HG03045 (cell line): Measurements from ENCODE around the gene ZSWIM9.

ENCODE experiments used
- ATAC-seq: cut with Tn5 transposase; IDR thresholded peaks from one replicate; pipeline ENCODE4 v1.9.1; 2021; ENCODE audit warnings: mild to moderate bottlenecking, moderate library complexity; ENCODE audit not compliant: unreplicated experiment

Gene ZSWIM9

DNA sequence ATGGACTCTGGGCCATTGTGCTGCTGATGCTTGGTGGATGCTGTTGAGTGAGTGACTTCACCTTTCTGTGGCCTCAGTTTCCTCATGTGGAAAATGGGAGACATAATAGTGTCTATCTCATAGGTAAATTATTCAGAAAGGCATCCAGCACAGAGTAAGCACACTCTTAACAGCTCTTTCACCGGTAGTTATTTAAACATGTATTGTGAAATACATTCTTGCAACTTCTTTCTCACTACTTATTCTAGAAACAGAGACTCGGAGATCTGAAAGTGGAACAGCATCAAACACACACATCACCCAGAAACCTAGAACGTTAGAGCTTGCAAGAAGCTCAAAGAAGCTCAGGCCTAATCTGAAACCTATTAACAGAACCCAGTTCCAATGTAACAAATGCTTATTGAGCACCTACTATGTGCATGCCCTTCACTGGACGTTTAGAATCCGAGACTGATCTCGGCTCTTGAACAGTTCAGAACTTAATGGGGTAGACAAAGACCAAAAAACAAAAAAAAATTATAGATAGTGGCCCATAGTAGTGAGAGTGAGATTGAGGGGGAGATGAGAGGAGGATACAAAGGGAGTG is 4.1 kb downstream of the ZSWIM9 start:
- no peak for ATAC-seq

DNA sequence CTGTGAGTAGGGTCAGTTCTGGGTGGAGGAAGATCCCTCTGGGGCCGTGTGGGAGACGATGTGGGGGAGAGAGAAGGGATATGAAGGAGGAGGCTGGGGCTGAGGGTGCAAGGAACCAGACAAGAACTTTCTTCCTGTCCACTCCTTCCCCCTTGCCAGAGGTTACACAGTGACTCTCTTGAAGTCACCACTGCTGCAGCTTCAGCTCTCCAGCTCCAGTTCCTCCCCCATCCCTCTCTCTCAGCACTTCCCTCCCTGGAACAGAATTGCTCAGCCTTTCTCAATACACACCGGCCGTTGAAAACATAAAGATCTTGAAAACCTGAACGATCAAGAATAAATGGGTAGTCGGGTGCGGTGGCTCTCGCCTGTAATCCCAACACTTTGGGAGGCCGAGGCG is 5.1 kb downstream of the ZSWIM9 start:
- ATAC-seq, result no peak

DNA sequence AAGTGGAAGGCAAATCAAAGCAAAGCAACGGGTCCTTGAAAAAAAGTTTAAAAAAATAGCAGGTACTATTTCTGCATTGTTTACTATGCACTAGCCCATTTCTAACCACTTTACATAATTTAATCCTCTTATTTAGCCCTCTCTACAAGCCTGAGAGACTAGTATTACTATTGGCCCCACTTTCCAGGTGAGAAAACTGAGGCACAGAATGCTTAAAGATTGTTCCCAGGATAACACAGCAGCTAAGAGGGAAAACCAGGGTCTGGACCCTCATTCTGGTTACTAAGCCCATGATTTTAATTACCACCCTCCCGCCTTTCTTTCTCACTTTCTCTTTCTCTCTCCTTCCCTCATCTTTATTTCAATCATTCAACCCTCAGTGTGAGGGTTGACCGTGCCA is 5.7 kb downstream of the ZSWIM9 start:
- no peak for ATAC-seq

DNA sequence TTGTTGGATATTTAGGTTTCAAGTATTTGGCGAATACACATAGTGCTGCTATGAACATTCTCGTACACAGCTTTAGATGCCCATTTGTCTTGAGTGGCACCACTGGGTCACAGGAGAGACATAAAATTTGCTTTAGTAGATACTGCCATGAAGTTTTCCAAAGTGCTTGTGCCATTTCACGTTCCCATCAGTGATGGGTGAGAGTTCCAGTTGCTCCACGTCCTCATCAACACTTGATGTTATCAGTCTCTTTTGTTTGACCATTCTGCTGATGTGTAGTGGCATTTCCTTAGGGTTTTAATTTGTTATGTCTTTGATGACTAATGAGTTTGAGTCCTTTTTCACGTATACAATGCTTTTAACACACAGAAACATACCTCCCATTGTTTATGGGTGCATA is 11.0 kb downstream of the ZSWIM9 start:
- no peak for ATAC-seq

DNA sequence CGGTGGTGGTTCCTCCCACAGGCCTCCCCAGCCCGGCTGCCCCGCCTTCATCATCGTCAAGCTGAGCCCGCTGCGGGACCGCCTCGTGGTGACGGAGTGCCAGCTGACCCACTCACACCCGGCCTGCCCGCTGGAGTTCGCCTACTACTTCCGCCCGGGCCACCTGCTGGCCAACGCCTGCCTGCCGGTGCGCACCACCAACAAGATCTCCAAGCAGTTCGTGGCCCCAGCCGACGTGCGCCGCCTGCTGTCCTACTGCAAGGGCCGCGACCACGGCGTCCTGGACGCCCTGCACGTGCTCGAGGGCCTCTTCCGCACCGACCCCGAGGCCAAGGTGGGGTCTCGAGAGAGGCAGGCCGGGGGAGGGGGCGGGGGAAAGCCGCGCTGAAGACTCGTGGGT is 12.0 kb downstream of the ZSWIM9 start:
- ATAC-seq, result no peak

- ATAC-seq, result no peak
These were observed 12.9 kb downstream of the ZSWIM9 start for GRCh38 chr19:48183356-48183755.

DNA sequence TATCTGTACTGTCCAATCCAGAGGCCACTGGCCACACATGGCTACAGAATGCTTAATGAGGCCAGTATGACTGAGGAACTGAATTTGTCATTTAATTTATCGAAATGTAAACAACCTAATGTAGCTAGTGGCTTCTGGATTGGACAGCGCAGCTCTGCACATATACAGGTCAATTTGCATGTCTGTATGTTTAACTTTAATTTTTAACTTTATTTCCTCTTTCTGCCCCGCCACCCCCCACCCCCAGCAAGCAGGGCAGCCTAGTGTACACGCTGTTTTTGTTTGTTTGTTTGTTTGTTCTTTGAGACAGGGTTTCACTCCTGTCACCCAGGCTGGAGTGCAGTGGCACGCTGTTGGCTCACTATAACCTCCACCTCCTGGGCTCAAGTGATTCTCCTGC is 15.5 kb downstream of the ZSWIM9 start:
- no peak for ATAC-seq

DNA sequence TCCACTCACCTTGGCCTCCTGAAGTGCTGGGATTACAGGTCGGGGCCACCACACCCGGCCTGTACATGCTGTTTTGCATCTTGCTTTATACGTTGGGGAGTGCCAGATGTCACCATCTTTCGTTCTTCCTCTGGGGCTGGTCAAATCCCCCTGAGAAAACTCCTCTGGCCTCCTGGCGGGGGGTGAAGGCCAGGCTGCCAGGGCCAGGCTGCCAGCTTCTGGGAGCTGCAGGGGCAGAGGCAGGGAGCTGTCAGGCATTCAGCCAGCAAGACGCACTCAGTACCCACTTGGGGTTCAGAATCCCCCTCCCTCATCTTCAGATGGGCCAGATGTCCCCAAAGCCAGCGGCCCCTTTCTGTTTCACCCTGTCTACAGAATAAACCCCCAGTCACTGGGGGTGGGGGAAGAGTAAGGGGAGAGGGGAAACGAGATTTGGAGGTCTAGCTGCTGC is 16.1 kb downstream of the ZSWIM9 start:
- ATAC-seq, result no peak

DNA sequence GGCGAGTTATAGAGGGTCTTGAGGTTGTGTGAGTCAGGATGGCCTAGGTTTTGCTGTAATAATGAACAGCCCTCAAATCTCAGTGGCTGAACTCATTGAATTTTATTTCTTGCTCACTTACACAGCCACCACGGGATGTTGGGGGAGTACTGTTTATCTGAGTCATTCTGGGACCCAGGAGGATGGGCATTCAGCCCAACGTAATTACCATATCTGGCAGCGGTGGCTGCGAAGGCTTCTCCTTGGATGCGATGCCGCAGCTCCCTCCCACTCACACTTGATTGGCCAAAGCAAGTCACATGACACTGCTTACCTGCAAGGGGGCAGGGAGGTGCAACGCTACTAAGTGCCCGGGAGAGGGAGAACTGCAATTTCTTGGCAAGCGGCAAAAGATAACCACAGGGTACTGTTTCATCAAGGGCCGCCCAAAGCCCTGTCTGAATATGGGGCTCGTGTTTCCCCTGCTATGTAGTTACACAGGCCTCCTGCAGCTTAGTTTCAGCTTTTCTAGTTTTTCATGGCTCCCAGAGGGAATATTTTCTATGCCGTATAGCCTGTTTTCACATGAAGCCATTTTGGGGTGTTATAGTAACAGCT is 19.9 kb downstream of the ZSWIM9 start:
- no peak for ATAC-seq

- no peak for ATAC-seq
These were observed 20.4 kb downstream of the ZSWIM9 start for GRCh38 chr19:48190885-48191284.

DNA sequence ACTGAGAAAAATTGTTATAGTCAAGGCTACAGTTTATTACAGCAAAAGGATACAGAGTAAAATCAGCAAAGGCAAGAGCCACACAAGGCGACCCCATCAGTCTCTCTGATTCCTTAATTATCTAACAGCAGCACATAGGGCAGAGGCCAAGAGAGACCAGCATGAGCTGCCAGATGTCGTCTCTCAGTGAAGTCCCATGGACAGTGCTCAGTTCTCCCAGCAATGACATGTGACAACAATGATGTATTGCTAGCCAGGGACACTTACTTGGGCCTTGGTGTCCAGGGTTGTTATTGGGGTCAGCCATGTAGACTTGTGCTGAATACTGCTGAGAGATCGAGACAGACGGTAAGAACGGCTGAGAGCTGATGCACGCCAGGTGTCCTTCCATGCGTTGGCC is 22.3 kb downstream of the ZSWIM9 start:
- no peak for ATAC-seq

GRCh38 chr19:48194041-48194843 is 23.8 kb downstream of the ZSWIM9 start:
- no peak for ATAC-seq

DNA sequence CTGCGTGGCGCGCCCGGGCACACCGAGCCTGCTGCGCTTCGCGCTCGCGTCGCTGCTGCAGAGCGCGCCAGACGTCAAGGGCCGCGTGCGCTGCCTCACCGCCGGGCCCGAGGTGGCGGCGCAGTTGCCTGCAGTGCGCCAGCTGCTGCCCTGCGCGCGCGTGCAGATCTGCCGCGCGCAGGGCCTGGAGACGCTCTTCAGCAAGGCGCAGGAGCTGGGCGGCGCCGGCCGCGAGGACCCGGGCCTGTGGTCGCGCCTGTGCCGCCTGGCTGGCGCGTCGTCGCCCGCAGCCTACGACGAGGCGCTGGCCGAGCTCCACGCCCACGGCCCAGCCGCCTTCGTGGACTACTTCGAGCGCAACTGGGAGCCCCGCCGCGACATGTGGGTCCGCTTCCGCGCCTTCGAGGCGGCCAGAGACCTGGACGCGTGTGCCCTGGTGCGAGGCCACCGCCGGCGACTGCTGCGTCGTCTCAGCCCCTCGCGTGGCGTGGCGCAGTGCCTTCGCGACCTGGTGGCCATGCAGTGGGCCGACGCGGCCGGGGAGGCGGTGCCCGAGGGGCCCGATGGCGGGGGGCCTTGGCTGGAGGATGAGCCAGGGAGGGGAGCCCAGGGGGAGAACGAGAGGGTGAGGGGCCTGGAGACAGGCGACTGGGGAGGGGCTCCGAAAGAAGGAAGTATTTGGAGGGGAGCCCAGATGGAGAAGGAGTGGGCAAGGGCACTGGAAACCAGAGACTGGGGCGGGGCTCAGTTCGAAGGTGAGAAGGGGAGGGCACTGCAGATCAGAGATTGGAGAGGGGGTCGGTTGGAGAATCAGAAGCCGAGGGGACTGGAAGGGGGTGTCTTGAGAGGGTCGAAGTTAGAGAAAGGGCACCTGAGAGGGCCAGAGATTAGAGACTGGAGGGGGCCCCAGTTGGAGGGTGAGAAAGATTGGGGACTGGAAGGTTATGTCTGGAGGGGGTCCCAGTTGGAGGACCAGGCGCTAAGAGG is 24.7 kb downstream of the ZSWIM9 start:
- ATAC-seq, result no peak

DNA sequence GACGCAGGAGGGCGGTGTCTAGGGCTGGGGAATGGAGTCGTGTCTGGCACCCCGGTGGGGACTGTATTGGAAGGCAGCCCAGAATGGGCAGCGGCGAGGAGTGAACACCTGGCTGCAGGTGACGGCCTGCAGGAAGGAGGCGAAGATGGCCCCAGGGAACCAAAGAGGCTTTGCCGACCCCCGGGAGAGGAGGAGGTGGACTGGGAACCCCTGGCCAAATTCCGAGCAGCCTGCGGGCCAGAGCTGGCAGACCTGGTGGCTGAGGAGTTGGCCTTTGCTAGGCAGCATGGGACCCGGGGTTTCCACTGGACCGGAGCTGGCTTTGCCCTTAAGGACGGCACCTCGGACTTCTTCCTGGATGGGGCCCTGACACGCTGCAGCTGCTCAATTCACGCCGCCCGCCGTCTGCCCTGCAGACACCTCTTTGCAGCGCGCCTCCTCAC is 25.9 kb downstream of the ZSWIM9 start:
- no peak for ATAC-seq

DNA sequence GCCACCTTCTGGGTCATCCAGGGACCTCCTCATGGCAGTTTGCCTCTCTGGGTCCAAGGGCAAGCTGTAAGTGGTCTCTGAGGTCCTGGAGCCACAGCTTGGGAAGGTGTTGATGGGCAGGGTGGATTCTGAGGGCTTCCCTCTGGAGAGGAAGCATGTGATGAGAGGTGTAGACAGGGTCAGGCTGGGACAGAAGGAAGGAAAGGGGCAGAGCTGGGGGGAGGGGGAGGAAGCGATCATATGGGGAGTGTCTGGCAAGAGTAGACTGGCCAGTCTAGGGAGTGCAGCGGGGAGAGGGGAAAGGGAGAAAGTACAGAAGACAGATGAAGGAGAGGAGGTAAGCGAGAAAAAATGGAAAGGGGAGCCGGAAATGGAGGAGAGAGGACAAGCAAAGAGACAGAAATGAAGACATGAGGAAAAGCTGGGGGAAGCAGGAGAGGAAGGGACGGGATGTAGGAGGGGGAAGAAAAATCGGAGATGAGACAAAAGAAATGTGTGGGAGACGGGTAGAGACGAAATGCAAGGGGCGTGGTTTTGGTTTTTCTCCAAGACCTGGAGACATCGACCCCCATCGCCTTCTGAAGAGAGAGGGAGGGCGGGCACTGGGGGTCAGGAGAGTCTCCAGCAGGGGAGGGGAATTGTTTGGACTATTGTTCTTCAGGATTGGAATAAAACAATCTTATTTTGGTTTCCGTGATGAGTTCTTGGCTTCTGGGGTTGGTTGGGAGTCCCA is 26.6 kb downstream of the ZSWIM9 start:
- no peak for ATAC-seq

GRCh38 chr19:48203222-48203793 is 32.8 kb downstream of the ZSWIM9 start:
- ATAC-seq, result no peak

DNA sequence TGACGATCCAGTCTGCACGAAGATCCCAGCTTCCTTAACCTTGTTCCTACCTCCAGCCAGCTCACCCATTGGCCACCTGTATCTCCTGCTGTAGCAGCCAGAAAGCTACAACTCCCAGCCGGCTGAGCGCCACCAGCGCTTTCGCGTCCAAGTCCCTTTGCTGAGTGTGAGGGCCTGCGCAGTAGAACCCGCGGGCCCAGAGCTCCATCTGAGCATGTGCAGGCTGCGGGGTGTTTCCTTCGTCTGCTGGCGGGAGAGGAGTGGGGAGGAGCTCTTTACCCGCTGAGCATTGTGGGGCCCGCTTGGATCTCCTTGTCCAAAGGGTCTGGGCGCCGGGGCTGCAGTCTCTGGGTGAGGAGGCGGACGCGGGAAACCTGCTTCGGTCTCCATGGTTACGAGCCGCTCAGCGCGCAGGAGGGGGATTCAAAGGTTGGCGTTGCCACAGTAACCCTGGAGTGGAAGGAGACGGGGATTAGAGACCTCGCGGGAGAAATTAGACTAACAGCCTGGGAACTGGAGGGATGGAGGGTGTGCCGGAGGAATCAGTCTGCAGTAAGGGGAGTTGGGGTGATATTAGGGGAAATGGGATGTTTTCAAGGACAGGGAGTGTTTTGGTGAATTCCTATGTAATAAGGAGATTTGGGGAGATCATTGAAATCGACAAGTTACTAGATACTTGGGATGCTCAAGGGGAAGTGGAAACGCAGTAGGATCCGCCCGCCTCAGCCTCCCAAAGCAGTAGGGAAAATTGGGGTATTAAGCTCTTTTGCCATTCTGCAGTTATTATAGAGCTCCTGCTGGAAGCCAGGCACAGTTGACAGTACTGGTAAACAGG is 33.5 kb downstream of the ZSWIM9 start:
- ATAC-seq, result peak; percentile 87

DNA sequence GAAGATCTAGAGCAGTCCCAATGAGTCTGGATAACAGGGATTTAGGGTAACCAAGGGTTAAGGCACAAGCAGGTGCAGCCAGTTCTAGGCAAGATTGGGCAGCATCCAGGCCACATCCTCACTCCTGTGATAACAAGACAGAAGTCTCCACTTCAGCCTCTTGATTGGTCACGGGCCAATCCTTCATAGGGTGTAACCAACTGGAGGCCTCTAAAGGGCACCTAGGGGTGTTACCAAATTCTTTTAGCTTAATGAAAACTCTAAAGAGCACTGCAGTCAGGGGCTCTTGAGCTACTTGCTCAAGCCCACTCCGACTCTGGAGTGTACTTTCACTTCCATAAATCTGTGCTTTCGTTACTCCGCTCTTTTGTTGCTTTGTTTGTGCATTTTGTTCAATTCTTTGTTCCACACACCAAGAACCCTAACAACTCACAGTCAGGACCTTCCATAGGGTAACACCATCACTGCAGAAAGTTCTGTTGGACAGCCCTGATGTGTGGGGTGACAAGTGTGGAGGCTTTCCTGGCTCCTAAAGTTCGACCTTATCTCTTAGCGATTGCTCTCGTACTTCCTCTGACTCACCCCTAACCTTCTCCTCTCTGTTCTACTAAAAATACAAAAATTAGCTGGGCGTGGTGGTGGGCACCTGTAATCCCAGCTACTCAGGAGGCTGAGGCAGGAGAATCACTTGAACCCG is 36.1 kb downstream of the ZSWIM9 start:
- no peak for ATAC-seq
